GM19372 (cell line): ENCODE results near the gene SPRYD7.

Experiments used
- ATAC-seq: cut with Tn5 transposase; IDR thresholded peaks from one replicate; pipeline ENCODE4 v1.9.1; 2021; ENCODE audit warnings: mild to moderate bottlenecking, low read depth, moderate library complexity; ENCODE audit not compliant: unreplicated experiment

The SPRYD7 gene

GRCh38 chr13:49867834-49868233, 68.3 kb downstream of the SPRYD7 start:
- no peak for ATAC-seq

GRCh38 chr13:49865218-49865617, 70.9 kb downstream of the SPRYD7 start:
- ATAC-seq, result no peak

GRCh38 chr13:49864509-49864908, 71.6 kb downstream of the SPRYD7 start:
- ATAC-seq, result no peak
